ENCODE measurements around the gene CYCS.

DNA sequence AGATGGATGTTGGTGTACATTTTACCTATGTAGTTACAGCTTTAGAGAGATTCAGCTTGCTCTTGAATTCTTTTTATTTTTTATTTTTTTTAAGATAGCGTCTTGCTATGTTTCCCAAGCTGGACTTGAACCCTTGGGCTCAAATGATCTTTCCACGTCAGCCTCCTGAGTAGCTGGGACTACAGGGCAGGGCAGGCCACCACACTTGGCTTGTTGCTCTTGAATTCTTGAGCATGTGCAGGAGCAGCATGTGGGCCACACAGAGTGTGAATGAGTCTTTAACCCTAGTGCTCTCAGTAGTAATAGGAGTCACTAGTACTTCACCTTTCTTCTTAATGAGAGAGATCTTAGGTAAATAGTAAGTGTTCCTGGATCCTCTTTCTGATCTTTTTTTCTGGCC, 26.7 kb upstream of the CYCS start:
- TF ChIP-seq, protein P1, sequence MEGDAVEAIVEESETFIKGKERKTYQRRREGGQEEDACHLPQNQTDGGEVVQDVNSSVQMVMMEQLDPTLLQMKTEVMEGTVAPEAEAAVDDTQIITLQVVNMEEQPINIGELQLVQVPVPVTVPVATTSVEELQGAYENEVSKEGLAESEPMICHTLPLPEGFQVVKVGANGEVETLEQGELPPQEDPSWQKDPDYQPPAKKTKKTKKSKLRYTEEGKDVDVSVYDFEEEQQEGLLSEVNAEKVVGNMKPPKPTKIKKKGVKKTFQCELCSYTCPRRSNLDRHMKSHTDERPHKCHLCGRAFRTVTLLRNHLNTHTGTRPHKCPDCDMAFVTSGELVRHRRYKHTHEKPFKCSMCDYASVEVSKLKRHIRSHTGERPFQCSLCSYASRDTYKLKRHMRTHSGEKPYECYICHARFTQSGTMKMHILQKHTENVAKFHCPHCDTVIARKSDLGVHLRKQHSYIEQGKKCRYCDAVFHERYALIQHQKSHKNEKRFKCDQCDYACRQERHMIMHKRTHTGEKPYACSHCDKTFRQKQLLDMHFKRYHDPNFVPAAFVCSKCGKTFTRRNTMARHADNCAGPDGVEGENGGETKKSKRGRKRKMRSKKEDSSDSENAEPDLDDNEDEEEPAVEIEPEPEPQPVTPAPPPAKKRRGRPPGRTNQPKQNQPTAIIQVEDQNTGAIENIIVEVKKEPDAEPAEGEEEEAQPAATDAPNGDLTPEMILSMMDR (IDR thresholded peaks at IDR 0.05): no peak
- no peak for TF ChIP-seq POLR2A (IDR thresholded peaks at IDR 0.05)
